Activated T-helper 1 cell treated with anti-CD3 and anti-CD28 coated beads, Interleukin-12 subunit alpha, Interleukin-12 subunit beta, Interleukin-2, Interleukin-4 antibody, amounts not matched to agents 30 ng/mL and 10 ng/mL and 1 ng/mL, durations not matched to agents 14 hours and 24 hours and 36 hours (primary cell): ENCODE data around the gene TRIP10. TPM values are rescaled to one million over a fixed set of nuclear protein-coding genes. Genes with fewer than 3 reads are reported as not detected.

Source experiments
- DNase-seq: peaks from one replicate; pipeline ENCODE4 v3.0.0; 2021; ENCODE audit warnings: low spot score
- H3K27ac Mint-ChIP-seq: one replicate; pipeline ENCODE4 v1.8.0; 2021; ENCODE audit warnings: mild to moderate bottlenecking, mixed read lengths
- H3K27me3 Mint-ChIP-seq: one replicate; pipeline ENCODE4 v1.8.0; 2022; ENCODE audit warnings: mild to moderate bottlenecking, moderate library complexity, mixed read lengths; ENCODE audit not compliant: insufficient read depth
- H3K36me3 Mint-ChIP-seq: one replicate; pipeline ENCODE4 v1.8.0; 2021; ENCODE audit warnings: low read depth, mixed read lengths
- H3K4me1 Mint-ChIP-seq: one replicate; pipeline ENCODE4 v1.8.0; 2021; ENCODE audit warnings: low read depth, mixed read lengths
- H3K4me3 Mint-ChIP-seq: one replicate; pipeline ENCODE4 v1.8.0; 2021; ENCODE audit warnings: mild to moderate bottlenecking, moderate library complexity, mixed read lengths
- H3K9me3 Mint-ChIP-seq: one replicate; pipeline ENCODE4 v1.8.0; 2021; ENCODE audit warnings: mixed read lengths
- intact Hi-C: fragments of 100-400 bp; cut with micrococcal nuclease; formaldehyde crosslinking; loops from one replicate; pipeline ENCODE4 v1.15.1; 2024
- total RNA-seq: library from RNA; stranded (reverse); gene quantifications from 2 replicates; pipeline ENCODE4 v1.2.3, GENCODE V29; 2022

Gene TRIP10
- 61.2 and 62.0 TPM in 2 replicates for total RNA-seq

GRCh38 chr19:6739390-6739882 is at the start of gene TRIP10:
Gene TRIP10 (plus strand): TSS chr19:6739680. CDS start chr19:6739762, 82 bp downstream.
- intact Hi-C loops = loop anchor here (1.0 to 5.0 kb wide), 4 partner anchors 33 to 367 kb away; partner anchors contain the start of genes ALKBH7, TNFSF9 and VAV1
- DNase-seq = peak; percentile 77
- H3K4me3 Mint-ChIP-seq = peak within 1 kb of the TSS; percentile 96
- H3K4me1 Mint-ChIP-seq = peaks cover 42% of the 10 kb centered on the region
- H3K27me3 Mint-ChIP-seq = no peaks in the 10 kb centered on the region
- no peaks in the 10 kb centered on the region for H3K9me3 Mint-ChIP-seq
- H3K36me3 Mint-ChIP-seq = peaks cover 26% of the 10 kb centered on the region
- peak within 1 kb of the TSS; percentile 99 for H3K27ac Mint-ChIP-seq

GRCh38 chr19:6690160-6690885 is 49.2 kb upstream of the TRIP10 start:
- H3K27ac Mint-ChIP-seq = no peak overlapping the region
- intact Hi-C loops = no loop called here
- H3K4me1 Mint-ChIP-seq = peaks cover 11% of the 10 kb centered on the region
- no peaks in the 10 kb centered on the region for H3K27me3 Mint-ChIP-seq
- H3K4me3 Mint-ChIP-seq = no peak overlapping the region
- no peak for DNase-seq
- H3K9me3 Mint-ChIP-seq = peaks cover 5% of the 10 kb centered on the region
- peaks cover 2% of the 10 kb centered on the region for H3K36me3 Mint-ChIP-seq

GRCh38 chr19:6691342-6691741 is 48.1 kb upstream of the TRIP10 start:
- intact Hi-C loops = no loop called here
- Mint-ChIP-seq H3K9me3 (peaks cover 5% of the 10 kb centered on the region), H3K27me3 (peaks cover under 1% of the 10 kb centered on the region), H3K27ac (no peak overlapping the region), H3K4me1 (peaks cover 11% of the 10 kb centered on the region), H3K4me3 (no peak overlapping the region), H3K36me3 (peaks cover 2% of the 10 kb centered on the region)
- no peak for DNase-seq

- H3K9me3 Mint-ChIP-seq = peaks cover 5% of the 10 kb centered on the region
- peaks cover 2% of the 10 kb centered on the region for H3K36me3 Mint-ChIP-seq
- H3K27me3 Mint-ChIP-seq = peaks cover 3% of the 10 kb centered on the region
- H3K4me1 Mint-ChIP-seq = peaks cover 10% of the 10 kb centered on the region
- H3K27ac Mint-ChIP-seq = no peak overlapping the region
- no peak for DNase-seq
- intact Hi-C loops = no loop called here
- no peak overlapping the region for H3K4me3 Mint-ChIP-seq
Observed at GRCh38 chr19:6692027-6692426, 47.5 kb upstream of the TRIP10 start.

GRCh38 chr19:6693056-6693471 is 46.4 kb upstream of the TRIP10 start:
- Mint-ChIP-seq H3K4me1 (peaks cover 9% of the 10 kb centered on the region), H3K36me3 (peaks cover 2% of the 10 kb centered on the region), H3K9me3 (peaks cover 5% of the 10 kb centered on the region), H3K27ac (no peak overlapping the region), H3K27me3 (peaks cover 4% of the 10 kb centered on the region), H3K4me3 (no peak overlapping the region)
- intact Hi-C loops = no loop called here
- no peak for DNase-seq

GRCh38 chr19:6693681-6694080 is 45.8 kb upstream of the TRIP10 start:
- intact Hi-C loops = no loop called here
- H3K36me3 Mint-ChIP-seq = peaks cover under 1% of the 10 kb centered on the region
- H3K27ac Mint-ChIP-seq = no peak overlapping the region
- no peak for DNase-seq
- no peak overlapping the region for H3K4me3 Mint-ChIP-seq
- H3K9me3 Mint-ChIP-seq = peaks cover 2% of the 10 kb centered on the region
- H3K4me1 Mint-ChIP-seq = peaks cover 7% of the 10 kb centered on the region
- H3K27me3 Mint-ChIP-seq = peaks cover 6% of the 10 kb centered on the region

- DNase-seq = no peak
Observed at GRCh38 chr19:6694147-6694815, 45.2 kb upstream of the TRIP10 start.

GRCh38 chr19:6696239-6696820 is 43.1 kb upstream of the TRIP10 start:
- Mint-ChIP-seq H3K36me3 (no peaks in the 10 kb centered on the region), H3K4me1 (peaks cover 4% of the 10 kb centered on the region)

More at GRCh38 chr19:6694147-6694815, 45.2 kb upstream of the TRIP10 start:
- H3K27ac Mint-ChIP-seq = no peak overlapping the region
- peaks cover 4% of the 10 kb centered on the region for H3K4me1 Mint-ChIP-seq
- intact Hi-C loops = no loop called here
- H3K36me3 Mint-ChIP-seq = no peaks in the 10 kb centered on the region
- no peak overlapping the region for H3K4me3 Mint-ChIP-seq
- H3K27me3 Mint-ChIP-seq = peaks cover 6% of the 10 kb centered on the region
- H3K9me3 Mint-ChIP-seq = no peaks in the 10 kb centered on the region

GRCh38 chr19:6697291-6697690 is 42.2 kb upstream of the TRIP10 start:
- intact Hi-C loops = no loop called here
- no peak for DNase-seq

More at GRCh38 chr19:6696239-6696820, 43.1 kb upstream of the TRIP10 start:
- Mint-ChIP-seq H3K27me3 (peaks cover 6% of the 10 kb centered on the region), H3K9me3 (no peaks in the 10 kb centered on the region), H3K4me3 (no peak overlapping the region), H3K27ac (no peak overlapping the region)
- no peak for DNase-seq
- intact Hi-C loops = no loop called here

GRCh38 chr19:6699935-6700334 is 39.5 kb upstream of the TRIP10 start:
- no peak for DNase-seq
- H3K4me1 Mint-ChIP-seq = peaks cover 4% of the 10 kb centered on the region
- no peak overlapping the region for H3K4me3 Mint-ChIP-seq
- no peaks in the 10 kb centered on the region for H3K36me3 Mint-ChIP-seq
- no peaks in the 10 kb centered on the region for H3K9me3 Mint-ChIP-seq
- H3K27ac Mint-ChIP-seq = no peak overlapping the region
- intact Hi-C loops = no loop called here
- peaks cover 6% of the 10 kb centered on the region for H3K27me3 Mint-ChIP-seq

More at GRCh38 chr19:6697291-6697690, 42.2 kb upstream of the TRIP10 start:
- Mint-ChIP-seq H3K27me3 (peaks cover 6% of the 10 kb centered on the region), H3K4me3 (no peak overlapping the region), H3K36me3 (no peaks in the 10 kb centered on the region), H3K9me3 (no peaks in the 10 kb centered on the region), H3K4me1 (peaks cover 4% of the 10 kb centered on the region), H3K27ac (peak overlapping the region; percentile 11)

- H3K36me3 Mint-ChIP-seq = no peaks in the 10 kb centered on the region
- peaks cover 4% of the 10 kb centered on the region for H3K4me1 Mint-ChIP-seq
- intact Hi-C loops = no loop called here
- peaks cover 6% of the 10 kb centered on the region for H3K27me3 Mint-ChIP-seq
- DNase-seq = no peak
- H3K9me3 Mint-ChIP-seq = no peaks in the 10 kb centered on the region
- H3K4me3 Mint-ChIP-seq = no peak overlapping the region
- no peak overlapping the region for H3K27ac Mint-ChIP-seq
Observed at GRCh38 chr19:6700586-6701316, 38.7 kb upstream of the TRIP10 start.

- Mint-ChIP-seq H3K9me3 (no peaks in the 10 kb centered on the region), H3K4me1 (peaks cover 11% of the 10 kb centered on the region), H3K4me3 (no peak overlapping the region), H3K27ac (no peak overlapping the region), H3K36me3 (no peaks in the 10 kb centered on the region), H3K27me3 (peaks cover 29% of the 10 kb centered on the region)
- intact Hi-C loops = no loop called here
- no peak for DNase-seq
Observed at GRCh38 chr19:6705931-6706632, 33.4 kb upstream of the TRIP10 start.
